SU-DHL-6 (cell line): ENCODE results near the gene PLEKHJ1.
A peak's percentile ranks its signal among the peaks of the same experiment; 100 is the strongest.

Experiments used
- H2AFZ ChIP-seq: fragments of 200-600 bp; sonication (generic); 2 replicates; pipeline ENCODE4 v1.6.1; 2014; ENCODE audit warnings: low read depth, mild to moderate bottlenecking, moderate library complexity, mixed read lengths, antibody characterized with exemption, low read length; ENCODE audit not compliant: severe bottlenecking
- H3F3A ChIP-seq: fragments of 200-600 bp; shearing (Covaris generic); 2 replicates; pipeline ENCODE4 v1.6.0; 2016; ENCODE audit warnings: antibody characterized with exemption, mild to moderate bottlenecking; ENCODE audit not compliant: insufficient read depth
- H3K27ac ChIP-seq: fragments of 200-600 bp; sonication (generic); 2 replicates; pipeline ENCODE4 v1.5.1; 2016; ENCODE audit warnings: low read depth, mild to moderate bottlenecking, low read length, moderate library complexity, mixed read lengths
- H3K27me3 ChIP-seq: fragments of 200-600 bp; sonication (generic), shearing (Covaris generic); 2 replicates; pipeline ENCODE4 v1.6.0; 2014; ENCODE audit warnings: mild to moderate bottlenecking, low read length
- H3K36me3 ChIP-seq: fragments of 200-600 bp; sonication (generic); 2 replicates; pipeline ENCODE4 v1.6.1; 2014; ENCODE audit warnings: mild to moderate bottlenecking, low read length, mixed read lengths
- H3K4me2 ChIP-seq: fragments of 300-600, 200-600 bp; shearing (Covaris generic), sonication (generic); 2 replicates; pipeline ENCODE4 v1.6.0; 2014; ENCODE audit warnings: low read length, low read depth, mild to moderate bottlenecking; ENCODE audit not compliant: poor library complexity, severe bottlenecking
- H3K4me3 ChIP-seq: fragments of 200-600 bp; sonication (generic); 2 replicates; pipeline ENCODE4 v1.5.1; 2014; ENCODE audit warnings: antibody characterized with exemption, low read length, mild to moderate bottlenecking, mixed read lengths; ENCODE audit not compliant: insufficient read depth, poor library complexity, severe bottlenecking
- H3K79me2 ChIP-seq: fragments of 200-600 bp; sonication (generic); 2 replicates; pipeline ENCODE4 v1.6.1; 2014; ENCODE audit warnings: mild to moderate bottlenecking, low read length, moderate library complexity; ENCODE audit not compliant: insufficient read depth
- H3K9ac ChIP-seq: fragments of 200-600 bp; sonication (generic); 2 replicates; pipeline ENCODE4 v1.7.0; 2014; ENCODE audit warnings: mild to moderate bottlenecking, low read length
- H3K9me2 ChIP-seq: fragments of 200-600 bp; sonication (generic); replicated peaks from 2 replicates; pipeline ENCODE4 v1.6.1; 2014; ENCODE audit warnings: low read length; ENCODE audit not compliant: insufficient read depth
- H3K9me3 ChIP-seq: fragments of 200-600 bp; sonication (generic); 2 replicates; pipeline ENCODE4 v1.6.1; 2014; ENCODE audit warnings: low read length, mixed read lengths; ENCODE audit not compliant: insufficient read depth
- H4K20me1 ChIP-seq: fragments of 200-600 bp; sonication (generic); 2 replicates; pipeline ENCODE4 v1.6.1; 2014; ENCODE audit warnings: low read depth, mild to moderate bottlenecking, antibody characterized with exemption, low read length, moderate library complexity, mixed read lengths
- CTCF ChIP-seq: fragments of 200-600 bp; sonication (generic); IDR thresholded peaks from one replicate; pipeline ENCODE4 v1.5.1; 2017; ENCODE audit warnings: antibody characterized with exemption, mild to moderate bottlenecking, low read length, moderate library complexity; ENCODE audit not compliant: insufficient read depth, poor library complexity, severe bottlenecking
- EZH2phosphoT487 ChIP-seq: fragments of 200-600 bp; sonication (generic), shearing (Covaris generic); conservative IDR thresholded peaks from 2 replicates; pipeline ENCODE4 v1.6.1; 2018; ENCODE audit warnings: mild to moderate bottlenecking, antibody characterized with exemption, low read length, moderate library complexity, mixed read lengths

Gene PLEKHJ1

DNA sequence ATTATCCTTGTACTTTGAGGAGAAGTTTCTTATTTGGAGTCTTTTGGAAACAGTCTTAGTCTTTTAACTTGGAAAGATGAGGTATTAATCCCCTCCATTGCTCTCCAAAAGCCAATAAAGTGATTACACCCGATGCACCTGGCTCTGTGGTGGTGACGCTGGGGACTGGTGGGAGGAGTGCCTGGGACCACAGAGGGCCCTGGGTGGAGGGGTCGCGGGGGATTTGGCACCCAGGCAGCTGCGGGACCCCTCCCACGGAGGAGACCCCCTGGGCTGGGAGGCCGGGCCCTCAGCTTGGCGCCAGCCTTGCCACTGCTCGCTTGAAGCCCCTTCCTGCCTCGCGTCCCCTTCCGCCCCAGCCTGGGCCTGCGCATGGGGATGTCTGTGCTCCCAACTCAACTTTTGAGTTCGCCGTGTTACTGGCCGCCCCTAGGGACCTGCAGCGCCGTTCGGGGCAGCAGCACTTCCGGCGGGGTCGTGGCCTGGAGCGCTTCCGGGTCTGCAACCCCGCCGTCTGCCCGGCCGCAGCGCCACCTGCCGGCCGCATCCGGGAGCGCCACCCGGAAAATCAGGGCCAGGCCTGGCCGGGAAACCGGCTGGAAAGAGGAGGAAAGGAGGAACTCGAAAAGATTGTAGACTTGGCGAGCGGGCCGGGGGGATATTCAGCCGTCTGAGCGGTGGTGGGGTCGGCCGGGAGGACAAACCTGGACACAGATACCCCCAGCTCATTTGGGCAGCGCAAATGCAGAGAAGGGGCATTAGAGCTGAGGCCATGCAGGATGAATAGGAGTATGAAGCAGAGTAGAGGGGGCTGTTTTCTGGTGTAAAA, 37.4 kb upstream of the PLEKHJ1 start:
- no peak overlapping the region for H2AFZ ChIP-seq
- H3K27ac ChIP-seq = peak overlapping the region; percentile 92

GRCh38 chr19:2271234-2272103, 35.3 kb upstream of the PLEKHJ1 start:
- peak overlapping the region; percentile 92 for H3K27ac ChIP-seq
- H4K20me1 ChIP-seq = peaks cover 6% of the 10 kb centered on the region; the same call in 1 of the 2 replicates
- H3F3A ChIP-seq = peaks cover 30% of the 10 kb centered on the region

More for the DNA sequence above, 37.4 kb upstream of the PLEKHJ1 start:
- Histone ChIP-seq H3K9me2 (no peaks in the 10 kb centered on the region), H3K36me3 (peaks cover 3% of the 10 kb centered on the region; the same call in 1 of the 2 replicates), H3K27me3 (no peaks in the 10 kb centered on the region), H3K79me2 (peaks cover 42% of the 10 kb centered on the region), H3K4me2 (peak overlapping the region; percentile 94), H3F3A (peaks cover 31% of the 10 kb centered on the region), H3K9ac (peak overlapping the region; percentile 99), H3K9me3 (no peaks in the 10 kb centered on the region), H4K20me1 (peaks cover 6% of the 10 kb centered on the region; the same call in 1 of the 2 replicates), H3K4me3 (peak overlapping the region; percentile 77)
- TF ChIP-seq CTCF (peak; percentile 99), EZH2phosphoT487 (no peak)

More at GRCh38 chr19:2271234-2272103, 35.3 kb upstream of the PLEKHJ1 start:
- no peaks in the 10 kb centered on the region for H3K9me3 ChIP-seq
- peak overlapping the region; percentile 94 for H3K4me2 ChIP-seq
- H3K27me3 ChIP-seq = no peaks in the 10 kb centered on the region
- peaks cover 3% of the 10 kb centered on the region; the same call in 1 of the 2 replicates for H3K36me3 ChIP-seq
- peak overlapping the region; percentile 77 for H3K4me3 ChIP-seq
- TF ChIP-seq EZH2phosphoT487 = no peak
- TF ChIP-seq CTCF = no peak
- H3K79me2 ChIP-seq = peaks cover 42% of the 10 kb centered on the region
- no peaks in the 10 kb centered on the region for H3K9me2 ChIP-seq
- no peak overlapping the region for H2AFZ ChIP-seq
- peak overlapping the region; percentile 99 for H3K9ac ChIP-seq
